GM21515 (cell line): ENCODE results near the gene C10orf120.

Source experiments
- ATAC-seq: cut with Tn5 transposase; IDR thresholded peaks from one replicate; pipeline ENCODE4 v1.9.1; 2021; ENCODE audit not compliant: unreplicated experiment

C10orf120 gene

DNA sequence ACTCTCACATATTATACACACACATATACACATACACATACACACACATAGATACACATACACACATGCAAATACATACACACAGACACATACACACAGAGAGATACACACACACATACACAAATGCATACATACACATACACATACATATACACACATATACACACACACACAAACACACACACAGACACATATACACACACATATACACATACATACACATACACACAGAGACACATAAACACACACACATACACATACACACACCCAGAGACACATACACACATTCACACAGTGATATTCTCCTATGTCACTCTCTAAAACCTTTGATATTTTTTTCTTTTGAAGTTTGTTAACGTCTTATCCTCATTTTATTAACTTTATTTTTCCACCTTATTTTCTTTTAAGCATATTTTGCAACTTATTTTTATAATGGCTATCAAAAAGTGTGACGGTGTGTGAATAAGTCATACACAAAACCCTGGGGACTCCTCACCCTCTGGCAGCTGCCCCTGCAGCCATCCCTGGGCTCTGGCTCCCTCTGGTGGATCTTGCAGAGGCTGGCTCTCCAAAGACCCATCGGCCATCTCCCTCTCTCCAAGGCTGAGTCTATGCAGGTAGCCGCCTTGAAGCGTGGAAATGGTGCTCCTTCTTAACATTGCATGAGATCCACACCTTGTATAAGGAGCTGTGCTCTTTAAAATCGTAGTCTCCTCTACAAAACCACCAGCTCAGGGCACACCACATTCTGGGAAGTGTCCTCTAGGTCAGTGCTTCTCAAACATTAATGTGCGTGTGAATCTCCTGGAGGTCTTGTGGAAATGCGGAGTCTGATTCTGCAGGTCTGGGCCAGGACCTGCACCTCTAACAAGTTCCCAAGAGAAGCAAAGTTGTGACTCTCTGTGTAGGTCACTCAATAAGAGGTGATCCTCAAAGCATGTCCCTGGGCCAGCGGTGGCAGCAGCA, 4.1 kb upstream of the C10orf120 start:
- ATAC-seq, result peak; percentile 77

DNA sequence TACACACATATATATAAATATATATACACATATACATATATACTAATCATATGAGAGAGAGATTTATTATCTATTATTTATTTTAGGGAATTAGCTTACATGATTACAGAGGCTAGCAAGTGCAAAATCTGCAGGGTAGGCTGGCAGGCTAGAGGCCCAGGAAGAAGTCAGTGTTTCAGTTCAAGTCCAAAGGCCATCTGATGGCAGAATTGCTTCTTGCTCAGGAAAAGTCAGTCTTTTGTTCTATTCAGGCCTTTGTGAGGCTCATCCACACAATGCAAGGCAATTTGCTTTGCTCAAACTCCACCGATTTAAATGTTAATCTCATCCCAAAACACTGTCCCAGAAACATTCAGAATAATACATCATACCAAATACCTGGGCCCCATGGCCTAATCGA, 2.6 kb upstream of the C10orf120 start:
- no peak for ATAC-seq

DNA sequence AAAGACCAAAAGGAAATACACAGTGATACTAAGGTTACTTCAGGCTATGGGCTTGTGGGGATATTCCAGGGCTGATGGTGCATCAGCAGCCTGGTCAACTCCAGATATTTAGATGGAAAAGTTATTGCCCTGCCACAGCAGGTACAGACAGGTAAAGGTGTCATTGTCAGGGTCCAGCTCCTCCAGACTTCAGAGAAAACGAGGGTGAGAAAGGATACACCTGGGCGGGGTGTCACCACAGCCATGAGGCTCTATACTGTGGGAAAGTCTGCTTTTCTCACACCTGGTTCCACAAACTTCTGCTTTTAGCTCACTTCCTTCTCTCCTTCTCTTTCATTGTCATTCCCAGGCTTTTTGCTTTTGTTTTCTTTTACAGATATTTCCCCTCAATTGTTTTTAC, 2.0 kb upstream of the C10orf120 start:
- ATAC-seq, result no peak

DNA sequence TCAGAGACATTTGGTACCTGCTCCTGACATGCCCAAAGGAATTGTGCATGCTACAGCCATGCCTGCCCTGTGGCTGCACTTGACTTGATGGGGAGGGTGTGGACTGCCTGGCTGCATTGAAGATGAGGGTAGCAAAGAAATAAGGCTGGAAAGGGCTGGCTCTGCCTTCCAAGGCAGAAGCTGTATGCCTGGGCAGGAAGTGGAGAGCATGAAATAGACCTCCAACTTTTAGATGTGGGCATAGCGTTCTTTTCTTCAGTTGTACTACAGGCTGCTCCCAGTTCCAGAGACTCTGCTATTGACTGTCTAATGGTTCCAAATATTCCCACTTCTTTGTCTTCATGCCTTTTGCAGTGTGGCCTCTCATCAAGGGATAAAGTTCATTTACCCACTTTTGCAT, 3.0 kb downstream of the C10orf120 start:
- no peak for ATAC-seq

DNA sequence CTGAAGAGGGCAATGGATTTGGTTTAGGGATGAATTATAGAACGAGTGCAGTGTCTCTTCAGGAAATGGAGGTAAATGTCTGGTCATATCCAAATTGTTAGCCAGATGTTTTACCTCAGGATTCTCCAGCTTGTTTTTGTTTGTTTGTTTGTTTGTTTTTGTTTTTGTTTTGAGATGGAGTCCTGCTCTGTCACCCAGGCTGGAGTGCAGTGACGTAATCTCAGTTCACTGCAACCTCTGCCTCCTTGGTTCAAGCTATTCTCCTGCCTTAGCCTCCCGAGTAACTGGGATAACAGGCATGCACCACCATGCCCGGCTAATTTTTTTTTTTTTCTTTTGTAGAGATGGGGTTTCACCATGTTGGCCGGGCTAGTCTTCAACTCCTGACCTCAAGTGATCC, 6.9 kb downstream of the C10orf120 start:
- no peak for ATAC-seq

DNA sequence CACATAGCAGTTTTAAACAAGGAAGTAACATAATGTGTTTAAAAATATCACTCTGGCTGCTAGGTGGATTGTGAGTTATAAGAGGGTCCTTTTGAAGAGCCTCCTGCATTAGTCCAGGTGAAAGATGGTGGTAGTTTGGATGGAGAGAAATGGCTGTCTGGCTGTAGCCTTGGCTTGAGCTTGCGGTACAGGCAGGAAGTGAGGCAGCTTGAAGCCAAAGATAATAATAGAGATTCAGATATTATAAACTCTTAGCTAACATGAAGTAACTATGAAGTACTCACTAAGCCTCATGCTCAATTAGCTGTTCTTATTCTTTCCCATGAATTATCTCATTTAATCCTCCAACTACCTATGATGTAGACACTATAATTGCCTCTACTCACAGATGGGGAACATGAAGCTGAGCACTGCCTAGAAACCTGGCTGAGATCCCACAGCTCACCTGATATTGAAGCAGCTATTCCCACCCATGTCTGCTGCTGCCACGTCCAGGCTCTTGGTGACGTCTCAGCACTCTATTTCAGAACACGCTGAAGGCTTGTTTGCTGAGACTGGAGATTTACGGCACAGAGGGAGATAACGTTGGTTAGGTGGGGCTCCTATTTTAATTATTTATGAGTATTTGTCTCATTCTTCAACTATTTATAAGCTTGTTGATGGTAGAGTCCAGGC, 10.4 kb downstream of the C10orf120 start:
- ATAC-seq, result no peak

DNA sequence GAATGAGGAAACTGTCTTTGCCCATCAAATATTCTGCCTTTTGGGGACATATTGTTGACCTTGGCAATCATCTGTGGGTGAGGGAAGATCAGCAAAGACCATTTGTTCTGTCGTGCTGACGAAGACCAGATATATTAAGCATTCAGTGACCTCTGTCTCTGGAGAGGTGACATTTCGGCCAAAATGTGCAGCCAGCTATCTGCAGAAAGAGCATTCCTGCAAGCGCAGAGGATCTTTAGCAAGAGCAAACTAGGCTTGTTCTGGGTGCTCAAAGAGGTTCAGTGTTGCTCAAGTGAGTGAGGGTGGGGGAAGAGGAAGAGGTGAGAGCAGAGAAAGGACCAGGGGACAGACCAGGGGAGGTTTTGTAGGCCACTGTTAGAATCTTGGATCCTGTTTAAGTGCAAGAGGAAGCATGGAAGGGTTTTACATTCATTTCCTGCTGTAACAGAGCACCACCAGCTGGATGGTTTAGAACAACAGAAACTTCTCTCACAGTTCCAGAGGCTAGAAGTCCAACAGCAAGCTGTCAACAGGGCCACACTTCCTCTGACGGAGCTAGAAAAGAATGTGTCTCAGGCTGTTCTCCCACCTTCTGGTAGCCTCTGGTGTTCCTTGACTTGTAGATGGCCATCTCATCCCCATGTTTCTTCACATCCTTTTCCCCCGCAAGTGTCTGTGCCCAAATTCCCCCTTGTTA, 11.2 kb downstream of the C10orf120 start:
- ATAC-seq, result no peak

DNA sequence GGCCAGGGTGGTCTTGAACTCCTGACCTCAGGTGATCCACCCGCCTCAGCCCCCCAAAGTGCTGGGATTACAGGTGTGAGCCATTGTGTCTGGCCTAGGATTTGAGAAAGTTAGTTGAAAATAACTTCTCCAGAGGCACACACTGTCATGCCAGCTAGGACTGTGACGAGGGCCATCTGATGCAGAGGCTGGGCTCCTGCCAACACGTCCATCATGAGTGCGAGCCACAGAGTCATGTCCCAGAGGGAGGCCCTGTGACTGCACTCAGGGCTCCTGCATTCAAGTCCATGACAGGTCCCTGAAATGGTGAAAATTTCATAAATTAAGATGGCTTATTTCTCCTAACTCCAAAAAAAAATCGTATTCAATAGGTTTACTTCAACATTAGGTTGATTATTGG, 17.1 kb downstream of the C10orf120 start:
- ATAC-seq, result no peak

DNA sequence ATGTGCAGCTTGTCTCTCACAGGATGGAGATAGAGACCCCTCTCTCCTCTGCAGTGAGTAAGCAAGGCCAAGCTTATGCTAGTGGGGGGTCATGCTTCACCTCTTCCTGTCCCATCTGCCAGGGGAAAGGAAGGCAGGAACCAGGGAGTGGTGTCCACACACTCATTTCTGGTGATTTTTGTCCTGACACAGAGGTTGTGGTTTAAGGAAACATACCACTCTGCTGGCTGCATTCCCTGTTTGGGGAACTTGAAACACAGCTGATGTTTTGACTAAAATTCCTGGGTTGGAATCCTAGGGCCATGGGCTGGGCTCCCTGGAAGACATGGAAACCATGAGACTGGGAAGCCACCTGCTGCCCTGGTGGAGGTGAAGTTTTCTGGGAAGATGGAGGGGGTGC, 21.4 kb downstream of the C10orf120 start:
- ATAC-seq, result no peak

DNA sequence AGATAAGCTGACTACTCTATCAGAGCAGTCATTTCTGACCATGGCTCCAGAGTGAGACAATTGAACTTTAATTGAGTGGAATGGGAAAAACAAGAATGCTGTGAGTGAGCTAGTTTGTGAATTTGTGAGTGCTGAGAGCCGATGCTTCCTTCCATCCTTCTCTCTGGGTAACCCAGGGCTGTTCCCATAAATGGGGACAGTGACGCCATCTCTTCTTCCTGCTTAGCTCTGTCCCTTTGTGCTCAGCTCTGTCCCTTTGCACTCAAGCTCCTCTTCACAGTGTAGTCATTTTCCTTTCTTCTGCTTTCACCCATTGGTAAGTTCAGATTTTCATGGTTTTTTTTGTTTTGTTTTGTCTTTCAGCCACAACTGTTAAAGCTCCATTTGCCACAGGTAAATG, 24.4 kb downstream of the C10orf120 start:
- no peak for ATAC-seq

DNA sequence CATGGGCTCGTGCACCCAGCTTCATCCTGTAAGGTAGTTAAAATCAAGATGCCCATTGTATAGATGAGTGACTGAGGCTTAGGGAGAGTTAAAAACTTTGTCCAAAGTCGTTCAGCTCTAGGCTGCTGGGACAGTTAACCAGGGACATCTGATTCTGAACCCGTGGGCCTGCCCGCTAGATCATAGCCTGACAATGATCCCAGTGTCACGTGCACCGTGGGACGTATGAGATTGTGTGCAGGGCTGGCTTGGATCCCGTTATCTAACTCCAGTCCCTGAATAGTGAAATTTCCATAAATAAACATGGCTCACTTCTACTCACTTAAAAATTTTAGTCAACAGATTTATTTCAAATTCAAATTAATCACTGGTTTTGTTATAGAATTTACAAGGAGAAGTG, 24.9 kb downstream of the C10orf120 start:
- ATAC-seq, result no peak

DNA sequence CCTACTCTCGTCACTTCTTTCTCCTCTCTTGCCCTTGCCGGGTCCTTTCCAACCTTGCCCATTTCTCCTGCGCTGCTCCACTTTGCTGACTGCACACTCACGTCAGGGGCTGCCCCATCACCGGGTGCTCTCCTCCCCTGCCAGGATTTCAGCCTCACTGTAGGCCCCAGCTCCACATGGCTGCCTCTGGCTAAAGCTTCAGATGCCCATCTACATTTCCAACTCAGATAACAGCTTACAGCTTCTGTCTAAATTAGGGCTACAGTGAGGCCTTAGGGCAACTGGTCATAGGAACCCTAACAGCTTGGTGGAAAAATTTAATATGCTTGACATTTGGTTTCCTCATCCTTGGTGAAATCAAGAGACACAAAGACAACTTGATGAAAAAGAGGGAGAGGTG, 25.9 kb downstream of the C10orf120 start:
- ATAC-seq, result no peak

DNA sequence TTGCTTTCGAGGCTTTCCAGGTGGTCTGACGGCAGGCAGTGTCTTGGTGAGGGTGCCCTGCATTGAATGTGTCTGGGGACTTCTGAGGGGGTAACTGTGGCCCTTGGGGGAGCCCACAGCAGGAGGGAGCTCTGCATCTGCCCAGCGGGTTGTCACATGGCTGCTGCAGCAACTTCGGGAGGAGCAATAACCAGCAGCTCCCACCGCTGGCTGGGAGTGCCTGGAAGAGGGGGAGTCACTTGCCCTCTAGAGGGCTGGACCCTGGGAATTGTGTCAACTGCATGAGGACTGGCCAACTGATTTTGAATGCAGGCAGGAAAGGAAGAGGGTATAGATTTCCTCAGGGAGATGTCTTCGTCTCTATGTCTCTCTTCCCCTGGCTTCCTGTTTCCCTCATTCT, 26.4 kb downstream of the C10orf120 start:
- no peak for ATAC-seq

DNA sequence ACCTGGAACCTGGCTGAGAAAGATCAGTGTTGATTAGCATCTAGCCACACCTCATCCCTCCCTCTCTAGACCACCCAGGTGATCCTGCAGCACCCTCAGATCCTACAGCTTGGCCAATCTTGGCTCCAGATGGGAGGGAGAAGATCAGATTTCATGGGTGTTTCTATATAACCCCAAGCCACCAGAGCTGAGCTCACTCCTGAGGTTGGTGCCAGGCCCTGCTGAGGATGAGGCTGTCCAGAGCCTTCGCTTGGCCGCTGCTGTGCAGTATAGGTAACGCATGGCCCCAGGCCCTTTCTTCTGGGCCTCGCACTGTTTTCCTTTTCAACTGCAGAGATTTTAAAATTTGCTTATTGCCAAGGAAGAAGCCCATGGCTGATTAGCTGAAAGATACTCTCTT, 27.0 kb downstream of the C10orf120 start:
- ATAC-seq, result no peak

DNA sequence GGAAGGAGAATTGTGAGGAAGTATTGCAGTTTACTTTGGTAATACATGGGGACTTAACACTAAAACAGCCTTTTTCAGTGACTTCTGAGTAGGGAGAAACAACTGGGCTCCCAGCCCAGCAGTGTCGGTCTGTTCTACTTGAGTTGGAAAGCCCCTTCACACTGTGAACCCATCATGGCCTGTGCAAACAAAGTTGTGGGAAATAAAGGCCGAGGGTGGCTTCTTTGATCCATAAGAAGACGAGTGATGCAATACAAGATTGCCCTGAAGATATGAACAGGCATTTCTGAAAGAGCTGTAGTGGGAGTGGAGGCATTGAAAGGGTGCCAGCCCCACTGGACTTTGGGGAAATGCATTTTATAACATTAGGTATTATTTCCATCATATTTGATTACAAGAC, 28.3 kb downstream of the C10orf120 start:
- ATAC-seq, result no peak

DNA sequence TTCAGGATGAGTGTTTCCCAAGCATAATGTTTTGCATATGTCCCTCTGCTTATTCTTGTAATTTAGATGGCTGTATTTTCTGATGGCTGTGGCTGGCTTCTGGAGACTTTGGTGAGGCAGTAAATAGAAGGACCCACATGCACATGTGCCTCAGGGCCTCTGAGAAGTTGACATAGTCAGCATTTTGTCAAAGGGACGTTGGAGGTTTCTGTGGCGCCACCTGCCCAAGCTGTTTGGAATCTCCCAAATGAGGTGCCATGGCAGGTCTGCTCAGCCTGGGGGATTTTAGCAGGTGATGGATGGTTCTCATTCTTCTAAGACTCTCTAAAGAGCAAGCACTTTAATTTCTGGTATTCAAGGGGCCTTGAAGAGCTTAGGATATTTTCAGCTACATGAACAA, 29.8 kb downstream of the C10orf120 start:
- no peak for ATAC-seq

DNA sequence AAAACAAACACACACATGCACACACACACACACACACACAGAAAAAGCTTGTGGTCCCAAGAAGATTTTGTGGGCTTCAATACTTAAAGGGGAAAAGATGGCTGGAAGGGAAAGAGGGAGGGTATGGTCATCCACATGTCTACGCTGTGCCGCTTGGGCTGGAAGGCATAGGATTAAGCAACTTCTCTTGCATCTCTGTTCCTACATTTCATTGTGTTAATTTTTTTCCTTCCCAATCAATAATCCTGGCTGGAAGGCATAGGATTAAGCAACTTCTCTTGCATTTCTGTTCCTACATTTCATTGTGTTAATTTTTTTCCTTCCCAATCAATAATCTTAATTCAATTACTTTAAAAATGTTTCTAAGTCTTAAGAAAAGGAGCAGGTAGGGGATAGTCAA, 30.6 kb downstream of the C10orf120 start:
- no peak for ATAC-seq

DNA sequence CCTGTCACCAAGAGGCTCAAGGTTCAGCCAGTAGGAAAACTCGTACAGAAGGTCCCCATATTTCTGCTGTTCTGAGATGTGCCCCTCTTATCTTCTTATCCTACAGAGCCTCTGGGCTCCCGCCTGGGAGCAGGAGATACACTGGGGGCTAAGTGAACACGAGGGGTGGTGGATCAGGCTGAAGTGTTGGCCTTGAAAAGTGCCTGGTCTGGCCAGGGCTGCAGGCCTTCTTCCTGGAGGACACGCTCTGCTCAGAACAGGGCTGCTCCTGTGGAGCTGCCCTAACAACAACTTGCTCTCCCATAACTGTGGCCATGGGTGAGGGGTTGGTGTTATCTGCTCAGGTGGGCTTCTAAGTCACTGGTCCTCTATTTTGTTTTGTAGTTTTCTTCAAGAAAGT, 33.7 kb downstream of the C10orf120 start:
- no peak for ATAC-seq

DNA sequence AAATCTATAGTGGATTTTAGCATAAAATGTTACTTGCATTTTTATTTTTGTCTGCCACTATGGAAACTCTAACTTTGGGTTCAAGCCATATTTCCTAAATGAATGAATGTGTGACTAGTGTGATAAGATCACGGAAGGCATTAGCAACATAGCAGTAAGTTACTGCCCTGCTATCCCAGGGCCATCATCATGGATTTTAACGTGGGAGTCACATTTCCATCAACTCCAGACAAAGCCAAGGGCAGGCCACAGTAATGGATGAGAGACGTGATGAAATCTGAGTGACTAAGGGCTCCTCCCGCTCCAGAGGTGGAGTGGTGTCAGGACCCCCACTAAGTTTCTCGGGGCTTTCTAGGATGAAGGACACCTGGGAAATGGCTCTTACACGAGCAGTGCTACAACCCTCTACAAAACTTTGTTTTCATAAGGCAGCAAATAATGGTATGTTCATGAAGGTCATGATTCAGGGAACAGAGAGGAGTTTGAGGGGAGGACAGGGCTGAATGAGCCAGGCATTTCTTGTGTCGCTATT, 34.3 kb downstream of the C10orf120 start:
- no peak for ATAC-seq

DNA sequence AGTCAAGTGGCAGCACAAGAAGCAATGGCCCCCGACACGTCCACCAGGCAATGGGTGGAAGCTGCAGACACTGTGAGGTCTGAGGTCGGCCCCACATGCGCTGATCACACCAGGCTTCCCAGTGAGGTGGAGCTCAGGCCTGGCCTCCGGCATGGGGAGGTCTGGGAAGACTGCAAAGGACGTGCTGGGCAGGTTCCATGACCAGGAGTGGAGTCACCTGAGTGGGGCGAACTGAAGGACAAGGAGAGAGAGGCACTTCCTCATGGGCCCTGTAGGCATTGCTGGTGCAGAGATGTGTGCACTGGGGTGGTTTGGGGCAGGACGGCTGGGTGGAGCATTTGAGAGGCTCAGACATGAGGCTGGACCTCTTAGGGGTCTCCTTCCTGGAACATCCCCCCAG, 35.1 kb downstream of the C10orf120 start:
- no peak for ATAC-seq

DNA sequence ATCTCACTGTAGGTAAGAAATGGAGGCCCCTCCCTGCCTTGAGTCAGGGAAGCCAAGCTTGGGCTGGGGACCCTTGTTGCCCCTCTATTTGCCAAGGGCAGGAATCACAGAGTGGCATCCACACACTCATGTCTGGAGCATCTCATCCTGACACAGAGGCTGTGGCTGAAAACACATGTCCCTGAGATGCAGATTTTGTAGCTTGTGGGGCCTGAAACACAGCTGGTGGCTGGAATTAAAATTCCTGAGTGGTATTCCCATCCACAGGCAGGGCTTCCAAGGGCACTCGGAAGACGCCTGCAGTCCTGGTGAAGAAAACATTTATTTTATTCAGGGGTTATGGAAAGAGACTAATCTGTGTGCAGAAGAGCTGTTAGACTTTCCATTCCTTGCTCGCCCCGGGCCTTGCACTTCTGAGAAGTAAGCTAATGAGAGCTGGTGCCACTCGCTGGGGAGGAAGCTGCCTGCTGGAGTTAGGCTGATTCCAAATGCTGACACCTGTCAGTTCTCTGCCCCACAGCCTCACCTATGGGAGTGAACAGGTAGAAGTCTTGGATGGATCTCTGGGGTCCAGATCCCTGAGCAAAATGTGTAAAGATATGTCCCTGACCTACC, 36.0 kb downstream of the C10orf120 start:
- no peak for ATAC-seq
